CD4-positive, alpha-beta T cell treated with Interferon gamma for 1 hour (primary cell): ENCODE measurements around the gene MNT.
"Not testable (repeated sequence)": the region's sequence is repeated elsewhere in the genome, so short reads cannot be mapped to it uniquely, and the experiment has no call there.

Source experiments
- DNase-seq: peaks from one replicate; pipeline ENCODE4 v3.0.0-alpha.2; 2020

Gene MNT

GRCh38 chr17:2400877-2401425 lies at the start of gene MNT:
MNT (minus strand) TSS chr17:2401060; CDS start chr17:2400712, 348 bp downstream.
- peak; percentile 96 for DNase-seq

GRCh38 chr17:2450016-2450650 lies 49.3 kb upstream of the MNT start:
- DNase-seq: no peak

- no peak for DNase-seq
Observed at GRCh38 chr17:2449486-2449885, 48.6 kb upstream of the MNT start.

GRCh38 chr17:2447479-2447878 lies 46.6 kb upstream of the MNT start:
- not testable (repeated sequence) for DNase-seq

- DNase-seq: no peak
Observed at GRCh38 chr17:2445638-2446037, 44.8 kb upstream of the MNT start.

GRCh38 chr17:2444382-2444781 lies 43.5 kb upstream of the MNT start:
- DNase-seq: no peak

- no peak for DNase-seq
Observed at GRCh38 chr17:2442166-2442565, 41.3 kb upstream of the MNT start.

GRCh38 chr17:2440930-2441329 lies 40.1 kb upstream of the MNT start:
- DNase-seq: no peak

GRCh38 chr17:2439997-2440396 lies 39.1 kb upstream of the MNT start:
- peak; percentile 51 for DNase-seq

GRCh38 chr17:2438823-2439222 lies 38.0 kb upstream of the MNT start:
- DNase-seq: peak; percentile 40

GRCh38 chr17:2436316-2436905 lies 35.6 kb upstream of the MNT start:
- no peak for DNase-seq

GRCh38 chr17:2435862-2436261 lies 35.0 kb upstream of the MNT start:
- DNase-seq: no peak

- DNase-seq: no peak
Observed at GRCh38 chr17:2435181-2435741, 34.4 kb upstream of the MNT start.

GRCh38 chr17:2433696-2434095 lies 32.8 kb upstream of the MNT start:
- DNase-seq: no peak

GRCh38 chr17:2427910-2428309 lies 27.1 kb upstream of the MNT start:
- no peak for DNase-seq

- DNase-seq: no peak
Observed at GRCh38 chr17:2427215-2427614, 26.4 kb upstream of the MNT start.

GRCh38 chr17:2423271-2423670 lies 22.4 kb upstream of the MNT start:
- DNase-seq: no peak

- DNase-seq: no peak
Observed at GRCh38 chr17:2421315-2422147, 20.7 kb upstream of the MNT start.

- DNase-seq: no peak
Observed at GRCh38 chr17:2420176-2420575, 19.3 kb upstream of the MNT start.

- DNase-seq: no peak
Observed at GRCh38 chr17:2419486-2419885, 18.6 kb upstream of the MNT start.

- DNase-seq: no peak
Observed at GRCh38 chr17:2418572-2418971, 17.7 kb upstream of the MNT start.

- DNase-seq: peak; percentile 81
Observed at GRCh38 chr17:2416010-2416734, 15.3 kb upstream of the MNT start.

GRCh38 chr17:2415081-2415480 lies 14.2 kb upstream of the MNT start:
- no peak for DNase-seq
